Adrenal gland (tissue), 5 donors: Measurements from ENCODE around the gene EFNA5.

Experiments used
- POLR2A ChIP-seq, 2 donors: fragments of 450-650 bp; IDR thresholded peaks; one replicate each; pipeline ENCODE4 v1.6.1; 2017; ENCODE audit warnings: antibody characterized with exemption in 2 of 2, mild to moderate bottlenecking in 2 of 2, moderate library complexity in 1 of 2
- TF ChIP-seq, protein P1 (sequence below), 6 experiments: fragments of 450-650 bp in 4 of 6; fragments of 200-600 bp in 2 of 6; sonication (generic) in 1 of 6; IDR thresholded peaks; 1 replicate in 5 of 6; 2 replicates in 1 of 6; pipeline versions ENCODE4 v1.5.1 to v1.8.0; 2016 to 2021; ENCODE audit warnings: antibody characterized with exemption in 6 of 6, mild to moderate bottlenecking in 2 of 6, moderate library complexity in 1 of 6
- donor health status: DM: no; HTN: no; CAD: no.

DNA sequence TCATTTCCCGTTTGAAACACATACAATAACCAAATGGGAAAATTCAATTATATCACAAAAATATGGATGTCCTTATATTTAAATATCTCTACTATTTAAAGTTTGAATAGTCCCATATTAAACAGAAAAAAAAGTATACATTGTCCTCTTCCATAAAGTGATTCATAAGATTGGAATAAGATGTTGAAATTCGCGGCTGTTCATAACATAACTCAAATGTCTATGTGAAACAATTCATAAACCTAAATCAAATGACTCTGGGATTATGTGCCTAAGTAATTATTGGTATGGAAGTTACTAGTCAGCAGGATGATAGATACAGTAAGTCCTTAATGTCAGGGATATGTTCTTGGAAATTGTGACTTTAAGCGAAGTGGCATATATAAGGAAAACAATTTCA lies 3.9 kb upstream of the EFNA5 start:
- TF ChIP-seq, protein P1, sequence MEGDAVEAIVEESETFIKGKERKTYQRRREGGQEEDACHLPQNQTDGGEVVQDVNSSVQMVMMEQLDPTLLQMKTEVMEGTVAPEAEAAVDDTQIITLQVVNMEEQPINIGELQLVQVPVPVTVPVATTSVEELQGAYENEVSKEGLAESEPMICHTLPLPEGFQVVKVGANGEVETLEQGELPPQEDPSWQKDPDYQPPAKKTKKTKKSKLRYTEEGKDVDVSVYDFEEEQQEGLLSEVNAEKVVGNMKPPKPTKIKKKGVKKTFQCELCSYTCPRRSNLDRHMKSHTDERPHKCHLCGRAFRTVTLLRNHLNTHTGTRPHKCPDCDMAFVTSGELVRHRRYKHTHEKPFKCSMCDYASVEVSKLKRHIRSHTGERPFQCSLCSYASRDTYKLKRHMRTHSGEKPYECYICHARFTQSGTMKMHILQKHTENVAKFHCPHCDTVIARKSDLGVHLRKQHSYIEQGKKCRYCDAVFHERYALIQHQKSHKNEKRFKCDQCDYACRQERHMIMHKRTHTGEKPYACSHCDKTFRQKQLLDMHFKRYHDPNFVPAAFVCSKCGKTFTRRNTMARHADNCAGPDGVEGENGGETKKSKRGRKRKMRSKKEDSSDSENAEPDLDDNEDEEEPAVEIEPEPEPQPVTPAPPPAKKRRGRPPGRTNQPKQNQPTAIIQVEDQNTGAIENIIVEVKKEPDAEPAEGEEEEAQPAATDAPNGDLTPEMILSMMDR (IDR thresholded peaks at IDR 0.05) = no peak
- no peak for TF ChIP-seq POLR2A (IDR thresholded peaks at IDR 0.05)
